Peyer's patch (tissue), 4 donors: ENCODE data around the gene PDPN. TPM values are rescaled to one million over a fixed set of nuclear protein-coding genes. Genes with fewer than 3 reads are reported as not detected.

Source experiments
- DNase-seq, 3 donors: peaks; one replicate each; pipeline ENCODE4 v3.0.0-alpha.2; 2017 to 2019
- H3K27ac ChIP-seq, 4 donors: fragments of 200-600 bp; sonication (generic); one replicate each; pipeline ENCODE4 v1.5.1; 2016 to 2019
- H3K27me3 ChIP-seq, 2 donors: fragments of 200-600 bp; sonication (generic); one replicate each; pipeline ENCODE4 v1.5.1; 2019
- H3K36me3 ChIP-seq, 3 donors: fragments of 200-600 bp; sonication (generic); one replicate each; pipeline ENCODE4 v1.5.1; 2016 to 2019
- H3K4me1 ChIP-seq, 4 donors: fragments of 200-600 bp; sonication (generic); one replicate each; pipeline ENCODE4 v1.5.1; 2016 to 2019
- H3K4me3 ChIP-seq, 4 donors: fragments of 200-600 bp; sonication (generic); 1 replicate in 3 of 4; 2 replicates in 1 of 4; pipeline ENCODE4 v1.5.1; 2016 to 2019; ENCODE audit warnings: mild to moderate bottlenecking in 1 of 4
- H3K9me3 ChIP-seq, 4 donors: fragments of 200-600 bp; sonication (generic); one replicate each; pipeline ENCODE4 v1.5.1; 2016 to 2019; ENCODE audit warnings: mild to moderate bottlenecking in 1 of 4
- POLR2A ChIP-seq, 2 donors: fragments of 450-650 bp; IDR thresholded peaks; one replicate each; pipeline ENCODE4 v1.5.1; 2017; ENCODE audit warnings: antibody characterized with exemption in 2 of 2, mild to moderate bottlenecking in 2 of 2, moderate library complexity in 2 of 2
- total RNA-seq, 4 donors: library from RNA; depleted of rRNA; stranded (reverse); fragments of >200 nt; gene quantifications; one replicate each; pipeline ENCODE4 v1.1.0, GENCODE V29; 2016
- TF ChIP-seq, protein P1 (sequence below), 6 experiments: fragments of 450-650 bp in 4 of 6; fragments of 200-600 bp in 2 of 6; sonication (generic) in 1 of 6; IDR thresholded peaks; one replicate each; pipeline ENCODE4 v1.5.1; 2017 to 2019; ENCODE audit warnings: antibody characterized with exemption in 6 of 6, mild to moderate bottlenecking in 3 of 6, moderate library complexity in 1 of 6

PDPN gene
- total RNA-seq, 4 donors from 2014 or later, result 2.4 to 44.6 (median 9.6) TPM

DNA sequence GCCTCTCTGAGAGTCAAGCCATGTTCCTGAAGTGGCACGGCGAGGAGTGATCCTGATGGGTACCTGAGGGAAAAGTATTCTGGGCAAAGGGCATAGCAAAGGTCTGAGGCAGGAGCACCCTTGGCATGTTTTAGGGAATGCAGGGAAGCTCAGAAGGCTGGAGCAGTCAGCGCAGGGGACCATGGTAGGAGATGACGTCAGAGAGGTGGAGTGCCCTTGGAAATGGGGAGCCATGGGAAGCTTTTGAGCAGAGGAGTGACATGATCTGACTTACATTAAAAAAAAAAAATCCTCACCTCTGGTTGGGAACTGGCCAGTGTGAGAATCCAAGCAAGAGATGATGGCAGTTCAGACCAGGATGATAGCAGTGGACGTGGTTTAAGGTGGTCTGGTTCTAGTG is 37.2 kb downstream of the PDPN start:
- no peak for DNase-seq
- no peaks in the 10 kb centered on the region for H3K4me1 ChIP-seq
- H3K9me3 ChIP-seq, result no peaks in the 10 kb centered on the region
- no peak overlapping the region for H3K4me3 ChIP-seq
- no peak overlapping the region for H3K27ac ChIP-seq
- H3K27me3 ChIP-seq, result no peaks in the 10 kb centered on the region
- TF ChIP-seq, protein P1, sequence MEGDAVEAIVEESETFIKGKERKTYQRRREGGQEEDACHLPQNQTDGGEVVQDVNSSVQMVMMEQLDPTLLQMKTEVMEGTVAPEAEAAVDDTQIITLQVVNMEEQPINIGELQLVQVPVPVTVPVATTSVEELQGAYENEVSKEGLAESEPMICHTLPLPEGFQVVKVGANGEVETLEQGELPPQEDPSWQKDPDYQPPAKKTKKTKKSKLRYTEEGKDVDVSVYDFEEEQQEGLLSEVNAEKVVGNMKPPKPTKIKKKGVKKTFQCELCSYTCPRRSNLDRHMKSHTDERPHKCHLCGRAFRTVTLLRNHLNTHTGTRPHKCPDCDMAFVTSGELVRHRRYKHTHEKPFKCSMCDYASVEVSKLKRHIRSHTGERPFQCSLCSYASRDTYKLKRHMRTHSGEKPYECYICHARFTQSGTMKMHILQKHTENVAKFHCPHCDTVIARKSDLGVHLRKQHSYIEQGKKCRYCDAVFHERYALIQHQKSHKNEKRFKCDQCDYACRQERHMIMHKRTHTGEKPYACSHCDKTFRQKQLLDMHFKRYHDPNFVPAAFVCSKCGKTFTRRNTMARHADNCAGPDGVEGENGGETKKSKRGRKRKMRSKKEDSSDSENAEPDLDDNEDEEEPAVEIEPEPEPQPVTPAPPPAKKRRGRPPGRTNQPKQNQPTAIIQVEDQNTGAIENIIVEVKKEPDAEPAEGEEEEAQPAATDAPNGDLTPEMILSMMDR (IDR thresholded peaks at IDR 0.05), result no peak
- TF ChIP-seq POLR2A (IDR thresholded peaks at IDR 0.05), result no peak
- no peaks in the 10 kb centered on the region for H3K36me3 ChIP-seq

DNA sequence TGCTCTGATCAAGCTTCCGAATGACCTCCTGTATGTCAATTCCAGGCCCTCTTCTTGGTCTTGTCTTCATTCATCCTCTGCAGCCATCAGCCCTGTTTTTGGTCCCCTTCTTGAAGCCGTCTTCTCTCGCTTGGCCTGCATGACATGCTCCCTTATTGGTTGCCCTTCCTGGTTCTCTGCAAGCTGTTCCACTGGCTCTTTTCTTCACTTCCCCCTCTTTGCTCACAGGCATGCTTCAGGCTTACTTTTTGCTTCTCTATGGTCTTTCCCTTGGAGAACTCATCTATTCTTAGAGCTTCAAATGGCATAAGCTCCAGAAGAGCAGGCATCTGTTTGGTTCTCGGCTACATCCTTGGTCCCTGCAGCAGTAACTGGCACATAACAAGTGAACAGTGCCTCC is 38.8 kb downstream of the PDPN start:
- no peaks in the 10 kb centered on the region for H3K9me3 ChIP-seq
- no peaks in the 10 kb centered on the region for H3K36me3 ChIP-seq
- no peak overlapping the region for H3K4me3 ChIP-seq
- no peaks in the 10 kb centered on the region for H3K4me1 ChIP-seq
- H3K27ac ChIP-seq, result no peak overlapping the region
- H3K27me3 ChIP-seq, result no peaks in the 10 kb centered on the region
- DNase-seq, result no peak
- TF ChIP-seq, protein P1 (IDR thresholded peaks at IDR 0.05), result no peak
- no peak for TF ChIP-seq POLR2A (IDR thresholded peaks at IDR 0.05)

DNA sequence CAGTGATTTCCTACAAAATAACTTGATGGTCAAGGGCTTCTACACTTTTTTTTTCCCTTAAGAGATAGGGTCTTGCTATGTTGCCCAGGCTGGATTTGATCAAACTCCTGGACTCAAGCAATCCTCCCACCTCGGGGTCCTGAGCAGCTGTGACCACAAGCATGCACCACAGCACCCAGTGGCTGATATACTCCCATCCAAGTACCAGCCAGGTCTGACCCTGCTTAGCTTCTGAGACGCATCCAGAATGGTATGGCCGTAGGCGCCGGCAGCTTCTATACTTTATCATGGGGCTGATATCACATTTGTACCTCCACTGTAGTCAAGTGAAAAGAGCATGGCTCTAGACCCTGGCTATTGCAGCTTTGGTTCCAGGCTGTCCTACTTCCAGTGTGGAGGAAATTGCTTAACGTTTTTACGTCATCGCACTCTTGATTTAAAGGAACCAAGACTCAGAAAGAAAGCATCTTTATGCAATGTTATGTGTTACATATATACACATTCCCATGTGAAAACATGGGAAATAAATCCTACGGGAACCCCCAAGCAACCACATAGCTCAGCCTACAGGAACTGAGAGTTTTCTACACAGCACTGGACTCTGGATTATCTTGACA is 39.5 kb downstream of the PDPN start:
- Histone ChIP-seq H3K9me3 (no peaks in the 10 kb centered on the region), H3K36me3 (no peaks in the 10 kb centered on the region), H3K4me3 (no peak overlapping the region), H3K27ac (no peak overlapping the region), H3K27me3 (no peaks in the 10 kb centered on the region), H3K4me1 (no peaks in the 10 kb centered on the region)
- TF ChIP-seq, protein P1 (IDR thresholded peaks at IDR 0.05), result no peak
- TF ChIP-seq POLR2A (IDR thresholded peaks at IDR 0.05), result no peak
- DNase-seq, result no peak

DNA sequence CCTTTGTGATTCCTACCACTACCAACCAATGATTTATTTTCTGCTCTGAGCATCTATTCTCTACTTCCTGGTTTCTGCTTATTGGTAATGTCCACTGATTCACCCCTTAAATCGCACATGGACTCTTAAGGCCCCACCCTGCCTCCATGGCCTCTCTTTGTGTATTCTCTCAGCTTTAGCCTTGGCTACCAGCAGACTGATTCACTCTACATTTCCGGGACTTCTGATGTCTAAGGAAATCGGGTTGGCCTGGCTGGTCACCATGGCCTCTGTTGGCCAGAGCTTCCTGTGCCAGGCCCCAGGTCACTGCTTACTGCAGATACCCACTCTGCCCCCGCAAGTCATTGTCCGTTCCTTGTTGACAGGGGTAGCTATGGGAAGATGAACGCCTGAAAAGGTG is 40.9 kb downstream of the PDPN start:
- H3K4me3 ChIP-seq, result no peak overlapping the region
- H3K9me3 ChIP-seq, result no peaks in the 10 kb centered on the region
- H3K27ac ChIP-seq, result no peak overlapping the region
- H3K27me3 ChIP-seq, result no peaks in the 10 kb centered on the region
- no peaks in the 10 kb centered on the region for H3K4me1 ChIP-seq
- TF ChIP-seq, protein P1 (IDR thresholded peaks at IDR 0.05), result no peak
- no peak for TF ChIP-seq POLR2A (IDR thresholded peaks at IDR 0.05)
- no peaks in the 10 kb centered on the region for H3K36me3 ChIP-seq
- DNase-seq, result no peak

DNA sequence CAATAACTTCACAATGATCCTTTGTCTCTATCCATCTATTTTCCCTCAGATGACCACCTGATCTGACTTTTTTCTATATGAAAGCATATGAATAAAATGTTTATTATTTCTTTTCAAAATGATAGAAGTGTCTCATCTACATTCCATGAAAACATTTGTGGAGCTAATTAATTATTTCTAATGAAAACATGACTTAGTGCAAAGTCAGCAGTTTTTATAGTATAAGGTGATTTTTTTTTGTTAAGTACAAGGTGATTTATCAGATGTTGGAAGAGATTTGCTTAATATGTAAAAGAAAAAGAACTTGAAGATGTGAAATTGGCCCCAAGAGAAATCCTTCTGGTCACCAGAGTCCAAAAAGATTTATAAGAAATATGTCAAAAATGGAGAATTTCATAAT is 43.5 kb downstream of the PDPN start:
- H3K4me1 ChIP-seq, result no peaks in the 10 kb centered on the region
- H3K36me3 ChIP-seq, result no peaks in the 10 kb centered on the region
- no peak for DNase-seq
- H3K27ac ChIP-seq, result no peak overlapping the region
- H3K9me3 ChIP-seq, result no peaks in the 10 kb centered on the region
- no peak overlapping the region for H3K4me3 ChIP-seq
- H3K27me3 ChIP-seq, result no peaks in the 10 kb centered on the region
- no peak for TF ChIP-seq POLR2A (IDR thresholded peaks at IDR 0.05)
- TF ChIP-seq, protein P1 (IDR thresholded peaks at IDR 0.05), result no peak

DNA sequence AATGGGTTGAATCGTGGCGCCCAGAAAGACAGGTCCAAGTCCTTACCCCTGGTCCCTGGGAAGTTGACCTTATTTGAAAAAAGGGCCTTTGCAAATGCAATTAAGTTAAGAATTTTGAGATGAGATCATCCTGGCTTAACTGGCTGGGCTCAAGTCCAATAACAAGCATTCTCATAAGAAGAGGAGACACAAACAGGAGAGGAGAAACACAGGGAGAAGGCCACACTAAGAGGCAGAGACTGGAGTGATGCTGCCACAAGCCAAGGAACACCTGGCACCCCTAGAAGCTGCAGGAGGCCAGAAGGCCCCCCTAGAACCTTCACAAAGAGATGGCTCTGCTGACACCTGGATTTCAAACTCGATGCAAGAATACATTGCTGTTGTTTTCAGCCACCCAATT is 44.6 kb downstream of the PDPN start:
- H3K4me3 ChIP-seq, result no peak overlapping the region
- H3K36me3 ChIP-seq, result no peaks in the 10 kb centered on the region
- TF ChIP-seq POLR2A (IDR thresholded peaks at IDR 0.05), result no peak
- TF ChIP-seq, protein P1 (IDR thresholded peaks at IDR 0.05), result no peak
- H3K27me3 ChIP-seq, result no peaks in the 10 kb centered on the region
- no peak overlapping the region for H3K27ac ChIP-seq
- no peaks in the 10 kb centered on the region for H3K4me1 ChIP-seq
- H3K9me3 ChIP-seq, result no peaks in the 10 kb centered on the region
- DNase-seq, result no peak
